A673 (cell line): ENCODE data around the gene SHISA8.

Source experiments
- CTCF ChIP-seq: fragments of 300-800, 200-600 bp; sonication (generic); conservative IDR thresholded peaks from 2 replicates; pipeline ENCODE4 v1.5.1; 2017; ENCODE audit warnings: low read depth, mild to moderate bottlenecking, antibody characterized with exemption, low read length, moderate library complexity, mixed read lengths
- EZH2 ChIP-seq: fragments of 200-600 bp; sonication (generic); IDR thresholded peaks from 2 replicates; pipeline ENCODE4 v1.6.1; 2017; ENCODE audit warnings: borderline replicate concordance, low read depth, mild to moderate bottlenecking, mixed read lengths, antibody characterized with exemption, low read length; ENCODE audit not compliant: poor library complexity, severe bottlenecking

GRCh38 chr22:41888627-41889200 lies 26.2 kb downstream of the SHISA8 start:
- TF ChIP-seq CTCF (no peak), EZH2 (no peak)
